ENCODE measurements around the gene PDLIM5.

DNA sequence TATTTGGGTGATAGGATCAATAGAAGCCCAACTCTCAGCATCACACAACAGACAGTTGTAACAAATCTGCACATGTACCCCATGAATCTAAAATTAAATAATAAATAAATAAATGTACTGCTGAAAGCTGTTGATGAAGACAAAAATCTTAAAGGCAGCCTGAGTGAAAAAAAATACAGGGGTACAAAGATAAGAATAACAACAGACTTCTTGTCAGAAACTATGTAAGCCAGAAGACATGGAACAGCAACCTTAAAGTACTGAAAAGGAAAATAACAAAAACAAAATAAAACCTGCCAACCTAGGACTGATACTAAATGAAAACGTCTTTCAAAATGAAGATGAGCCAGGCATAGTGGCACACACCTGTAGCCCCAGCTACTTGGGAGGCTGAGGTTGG is 25.0 kb upstream of the PDLIM5 start:
- TF ChIP-seq POLR2AphosphoS5 (IDR thresholded peaks at IDR 0.05) (no peak), EP300 (IDR thresholded peaks at IDR 0.05; ENCODE audit: low read depth) (no peak)
- TF ChIP-seq, protein P1, sequence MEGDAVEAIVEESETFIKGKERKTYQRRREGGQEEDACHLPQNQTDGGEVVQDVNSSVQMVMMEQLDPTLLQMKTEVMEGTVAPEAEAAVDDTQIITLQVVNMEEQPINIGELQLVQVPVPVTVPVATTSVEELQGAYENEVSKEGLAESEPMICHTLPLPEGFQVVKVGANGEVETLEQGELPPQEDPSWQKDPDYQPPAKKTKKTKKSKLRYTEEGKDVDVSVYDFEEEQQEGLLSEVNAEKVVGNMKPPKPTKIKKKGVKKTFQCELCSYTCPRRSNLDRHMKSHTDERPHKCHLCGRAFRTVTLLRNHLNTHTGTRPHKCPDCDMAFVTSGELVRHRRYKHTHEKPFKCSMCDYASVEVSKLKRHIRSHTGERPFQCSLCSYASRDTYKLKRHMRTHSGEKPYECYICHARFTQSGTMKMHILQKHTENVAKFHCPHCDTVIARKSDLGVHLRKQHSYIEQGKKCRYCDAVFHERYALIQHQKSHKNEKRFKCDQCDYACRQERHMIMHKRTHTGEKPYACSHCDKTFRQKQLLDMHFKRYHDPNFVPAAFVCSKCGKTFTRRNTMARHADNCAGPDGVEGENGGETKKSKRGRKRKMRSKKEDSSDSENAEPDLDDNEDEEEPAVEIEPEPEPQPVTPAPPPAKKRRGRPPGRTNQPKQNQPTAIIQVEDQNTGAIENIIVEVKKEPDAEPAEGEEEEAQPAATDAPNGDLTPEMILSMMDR (IDR thresholded peaks at IDR 0.05), result no peak

All from transverse colon (tissue), 4 donors.